ENCODE results near the gene FKBP4. TPM values are rescaled to one million over a fixed set of nuclear protein-coding genes. Genes with fewer than 3 reads are reported as not detected.
A peak's percentile ranks its signal among the peaks of the same experiment; 100 is the strongest.

FKBP4 gene
- total and polyA plus RNA-seq, 2 of the 8 experiments (the other 6 are each of a cell fraction or from before 2014, with no cell fraction given): 72.6 to 243 TPM

DNA sequence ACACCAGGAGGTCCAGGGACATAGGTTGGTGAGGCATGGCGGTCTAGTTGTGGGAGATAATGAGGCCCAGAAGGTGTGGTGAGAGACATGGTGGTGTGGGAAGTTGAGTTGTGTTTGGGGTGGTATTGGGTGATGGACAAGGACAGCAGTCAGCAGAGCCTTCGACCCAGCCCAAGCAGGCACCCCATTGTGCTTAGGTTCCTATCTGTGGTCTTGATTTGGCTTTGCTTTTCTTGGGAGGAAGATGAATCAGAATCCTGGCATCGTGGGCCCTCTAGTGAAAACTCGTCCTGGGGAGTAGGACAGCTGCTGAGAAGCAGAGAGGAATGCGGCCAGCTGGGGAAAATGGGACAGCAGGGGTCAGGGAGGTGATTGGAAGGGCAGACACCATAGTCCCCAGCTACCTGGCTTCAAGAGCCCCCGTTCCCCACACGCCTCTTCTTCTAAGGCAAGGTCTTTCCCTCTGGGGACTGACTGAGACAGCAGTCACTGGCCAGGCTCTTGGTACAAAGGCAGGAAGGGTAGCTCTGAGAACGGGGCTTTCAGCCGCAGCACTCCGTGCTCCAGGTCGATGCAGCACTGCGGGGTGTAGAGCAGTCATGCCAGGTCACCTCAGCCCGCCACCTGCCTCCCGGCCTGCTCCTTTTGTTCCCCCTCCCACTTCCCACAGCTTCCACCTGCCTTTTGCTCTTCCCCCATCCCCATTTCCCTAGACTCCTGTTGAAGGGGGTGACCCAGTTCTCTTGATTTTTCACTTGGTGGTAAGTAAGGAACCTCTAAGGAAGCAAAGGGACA lies 32.1 kb downstream of the FKBP4 start:
- Histone ChIP-seq H3K4ac (replicated peaks; ENCODE audit: insufficient read length, low read depth, low read length) (no peak overlapping the region), H2BK5ac (ENCODE audit: low read depth, low read length) (no peak overlapping the region), H3K23ac (ENCODE audit: insufficient read length) (no peak overlapping the region), H4K20me1 (replicated peaks in 1 of 2; ENCODE audit: control insufficient read depth in 1 of 2, insufficient read depth in 2 of 2, low read length in 2 of 2) (peaks cover 0 to 2% of the 10 kb centered on the region in 2 experiments), H3K56ac (replicated peaks; ENCODE audit: insufficient read length, low read depth, low read length) (no peak overlapping the region), H3K27me3 (replicated peaks in 1 of 4; ENCODE audit: control insufficient read depth in 3 of 4, extremely low read depth in 1 of 4, insufficient read depth in 3 of 4, low read length in 3 of 4) (no peaks in the 10 kb centered on the region), H3K4me1 (replicated peaks in 1 of 4; ENCODE audit: control insufficient read depth in 3 of 4, insufficient read depth in 4 of 4, low read length in 3 of 4) (peaks cover 3 to 15% (median 8%) of the 10 kb centered on the region in 4 experiments; a peak in 6 of 7 replicates), H3K79me1 (ENCODE audit: low read depth, low read length) (no peaks in the 10 kb centered on the region), H3K79me2 (ENCODE audit: control insufficient read depth in 1 of 2, insufficient read depth in 2 of 2, low read length in 2 of 2) (no peaks in the 10 kb centered on the region), H3K9me3 (ENCODE audit: insufficient read depth in 2 of 2, low read depth in 1 of 2, low read length in 1 of 2) (no peaks in the 10 kb centered on the region), H4K8ac (ENCODE audit: extremely low read depth, insufficient read depth, low read length) (no peak overlapping the region; the same call in 1 of the 2 replicates), H4K91ac (replicated peaks; ENCODE audit: insufficient read length, low read length) (no peak overlapping the region), H3K14ac (ENCODE audit: insufficient read length) (no peak overlapping the region), H4K5ac (ENCODE audit: insufficient read length, low read depth, low read length) (no peak overlapping the region), H2AK5ac (ENCODE audit: low read depth, low read length) (no peak overlapping the region), H3K36me3 (ENCODE audit: control insufficient read depth in 2 of 4, insufficient read depth in 4 of 4, low read length in 3 of 4) (peaks cover 12 to 33% (median 22%) of the 10 kb centered on the region in 4 experiments; a peak in 6 of 8 replicates), H2BK120ac (replicated peaks; ENCODE audit: low read depth, low read length) (no peak overlapping the region), H3K18ac (ENCODE audit: extremely low read depth, low read length) (no peak overlapping the region; the same call in 1 of the 2 replicates), H2BK12ac (ENCODE audit: low read depth, low read length) (no peak overlapping the region), H3K9ac (replicated peaks in 1 of 4; ENCODE audit: extremely low read depth in 1 of 4, low read depth in 3 of 4, low read length in 3 of 4) (no peak overlapping the region), H3K27ac (ENCODE audit: low read depth, low read length) (no peak overlapping the region), H3K4me3 (ENCODE audit: extremely low read depth in 1 of 4, insufficient read depth in 2 of 4, low read depth in 3 of 4, low read length in 4 of 4) (no peak overlapping the region), H2BK15ac (ENCODE audit: low read length) (no peak overlapping the region), H2AFZ (ENCODE audit: low read length) (no peak overlapping the region), H2BK20ac (ENCODE audit: low read length) (peak overlapping the region; percentile 48; the same call in 1 of the 2 replicates), H3K4me2 (ENCODE audit: insufficient read depth in 1 of 2, low read depth in 2 of 2, low read length in 2 of 2) (no peak overlapping the region), H3K23me2 (ENCODE audit: low read depth, low read length) (no peaks in the 10 kb centered on the region)
- ChIA-PET CTCF (ENCODE audit: partially characterized antibody) (interaction anchor here (0.6 to 1.4 kb wide), 7 partner anchors 7 to 208 kb away, joined by 3 to 7 read pairs (median 4); no protein-coding TSS in a partner anchor), POLR2A (ENCODE audit: partially characterized antibody) (interaction anchor here (0.6 to 8.7 kb wide), 6 partner anchors 7 to 32 kb away, joined by 3 to 58 read pairs (median 4); partner anchors contain the start of genes FKBP4, ITFG2 and NRIP2)
- FAIRE-seq (no peak), DNase-seq (ENCODE audit: low read depth in 1 of 2, low spot score in 2 of 2) (no peak)
- TF ChIP-seq BCL11A (IDR thresholded peaks at IDR 0.05; ENCODE audit: low read depth in 2 of 2, low read length in 2 of 2): no peak
- WGBS, 2 experiments (ENCODE audit: extremely low coverage in 1 of 2, insufficient coverage in 1 of 2, insufficient read length in 1 of 2, insufficient replicate concordance in 2 of 2, low coverage in 1 of 2, low lambda C conversion rate in 2 of 2, missing lambda C conversion rate in 1 of 2): 83% methylated on average over 13 of the region's 14 CpGs; no CpG with 5 or more reads in 1 of the 2 experiments
